ENCODE measurements around the gene RBFOX2. TPM values are rescaled to one million over a fixed set of nuclear protein-coding genes. Genes with fewer than 3 reads are reported as not detected.

Gene RBFOX2
- total and polyA plus RNA-seq, 10 of the 15 experiments (the other 5 are each of a cell fraction or from before 2014, with no cell fraction given): 0.01 to 2.7 (median 0.17) TPM; not detected in 4

GRCh38 chr22:35838855-35839576 lies 189.6 kb downstream of the RBFOX2 start:
- DNase-seq (ENCODE audit: low read depth, low spot score) (no peak), ATAC-seq (no peak), FAIRE-seq (no peak)
- no peaks in the 10 kb centered on the region for H3K4me1 ChIP-seq (ENCODE audit: control insufficient read depth, insufficient read depth, low read length)
- no TSS peak for BruUV-seq (replicated peaks)
- no peak overlapping the region for H3K4me2 ChIP-seq (ENCODE audit: control insufficient read depth, insufficient read depth)
- no peaks in the 10 kb centered on the region for H3K79me2 ChIP-seq (ENCODE audit: control insufficient read depth, insufficient read depth, low read length)
- no peak overlapping the region for H3K4me3 ChIP-seq
- no peaks in the 10 kb centered on the region for H3K9me3 ChIP-seq (replicated peaks; ENCODE audit: control insufficient read depth, insufficient read depth, low read length)
- SMC1A ChIA-PET (ENCODE audit: uncharacterized antibody, unreplicated experiment): interaction anchor here (0.8 to 0.9 kb wide), 2 partner anchors 183 to 203 kb away, joined by 3 read pairs; no protein-coding TSS in a partner anchor
- H2AFZ ChIP-seq (ENCODE audit: control insufficient read depth, low read depth, low read length): no peak overlapping the region
- RAD21 ChIA-PET (ENCODE audit: unreplicated experiment): interaction anchor here (0.8 to 2.0 kb wide), 2 partner anchors 9 to 212 kb away, joined by 3 to 12 read pairs; no protein-coding TSS in a partner anchor
- no peak overlapping the region for H3K27ac ChIP-seq (ENCODE audit: control insufficient read depth, insufficient read depth)
- in situ Hi-C loops (cut with MboI) (no loop called here), intact Hi-C loops (cut with micrococcal nuclease; ENCODE audit: unreplicated experiment) (loop anchor here (5.0 kb wide), 1 partner anchor 212 kb away; no protein-coding TSS in a partner anchor)
- POLR2A ChIA-PET: no interaction called here
- CTCF ChIA-PET: interaction anchor here (1.0 kb wide), 2 partner anchors 207 to 212 kb away, joined by 5 to 9 read pairs; no protein-coding TSS in a partner anchor
- H4K20me1 ChIP-seq (ENCODE audit: control insufficient read depth, insufficient read depth): no peaks in the 10 kb centered on the region
- TF ChIP-seq STAT3 (IDR thresholded peaks at IDR 0.05; ENCODE audit: low read depth, low read length) (no peak), RAD21 (IDR thresholded peaks at IDR 0.05; ENCODE audit: insufficient read depth, low read depth, low read length) (peak; percentile 45), NR2C1 (IDR thresholded peaks at IDR 0.05) (no peak), BHLHE40 (IDR thresholded peaks at IDR 0.05; ENCODE audit: borderline replicate concordance in 1 of 2, low read depth in 2 of 2, low read length in 1 of 2) (no peak), SMC3 (IDR thresholded peaks at IDR 0.05; ENCODE audit: borderline replicate concordance, low read length) (peak; percentile 40; the same call in 1 of the 2 replicates), CTCF (IDR thresholded peaks at IDR 0.05 in 2 of 3, conservative IDR thresholded peaks at IDR 0.05 in 1 of 3; ENCODE audit: control insufficient read depth in 2 of 3, extremely low read depth in 1 of 3, insufficient read depth in 1 of 3, low read depth in 3 of 3, low read length in 3 of 3) (peak; percentile 24 to 50 (median 31); a peak in 4 of 6 replicates)
- H3K36me3 ChIP-seq (ENCODE audit: control insufficient read depth in 2 of 2, insufficient read depth in 2 of 2, low read length in 1 of 2): no peaks in the 10 kb centered on the region
- H3K27me3 ChIP-seq (replicated peaks in 1 of 2; ENCODE audit: control insufficient read depth in 2 of 2, insufficient read depth in 2 of 2, low read length in 1 of 2): peaks cover 0 to 3% of the 10 kb centered on the region in 2 experiments; a peak in 1 of 4 replicates
- H3K9ac ChIP-seq (ENCODE audit: control insufficient read depth, insufficient read depth, low read length): no peak overlapping the region
- WGBS (ENCODE audit: insufficient coverage, insufficient replicate concordance, low lambda C conversion rate, missing lambda C conversion rate): 22% methylated on average over 4 of the region's 4 CpGs

All from GM12878 (cell line).